ENCODE data around the gene CSTPP1.

DNA sequence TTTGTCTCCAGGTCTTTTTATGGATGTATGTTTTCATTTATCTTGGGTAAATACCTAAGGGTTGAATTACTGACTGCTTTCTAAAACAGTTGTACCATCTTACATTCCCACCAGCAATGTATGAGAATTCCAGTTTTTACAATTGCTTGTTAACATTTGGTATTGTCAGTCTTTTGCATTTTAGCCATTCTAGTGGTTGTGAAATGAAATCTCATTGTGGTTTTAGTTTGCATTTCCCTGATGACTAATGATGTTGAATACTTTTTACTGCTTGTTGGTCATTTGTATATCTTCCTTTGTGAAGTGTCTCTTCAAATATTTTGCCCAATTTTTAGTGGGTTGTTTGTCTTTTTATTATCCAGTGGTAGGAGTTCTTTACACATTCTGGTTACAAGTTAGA, 147.4 kb downstream of the CSTPP1 start:
- no peak for TF ChIP-seq POLR2A (IDR thresholded peaks at IDR 0.05)
- TF ChIP-seq, protein P1, sequence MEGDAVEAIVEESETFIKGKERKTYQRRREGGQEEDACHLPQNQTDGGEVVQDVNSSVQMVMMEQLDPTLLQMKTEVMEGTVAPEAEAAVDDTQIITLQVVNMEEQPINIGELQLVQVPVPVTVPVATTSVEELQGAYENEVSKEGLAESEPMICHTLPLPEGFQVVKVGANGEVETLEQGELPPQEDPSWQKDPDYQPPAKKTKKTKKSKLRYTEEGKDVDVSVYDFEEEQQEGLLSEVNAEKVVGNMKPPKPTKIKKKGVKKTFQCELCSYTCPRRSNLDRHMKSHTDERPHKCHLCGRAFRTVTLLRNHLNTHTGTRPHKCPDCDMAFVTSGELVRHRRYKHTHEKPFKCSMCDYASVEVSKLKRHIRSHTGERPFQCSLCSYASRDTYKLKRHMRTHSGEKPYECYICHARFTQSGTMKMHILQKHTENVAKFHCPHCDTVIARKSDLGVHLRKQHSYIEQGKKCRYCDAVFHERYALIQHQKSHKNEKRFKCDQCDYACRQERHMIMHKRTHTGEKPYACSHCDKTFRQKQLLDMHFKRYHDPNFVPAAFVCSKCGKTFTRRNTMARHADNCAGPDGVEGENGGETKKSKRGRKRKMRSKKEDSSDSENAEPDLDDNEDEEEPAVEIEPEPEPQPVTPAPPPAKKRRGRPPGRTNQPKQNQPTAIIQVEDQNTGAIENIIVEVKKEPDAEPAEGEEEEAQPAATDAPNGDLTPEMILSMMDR (IDR thresholded peaks at IDR 0.05) = no peak
